RWPE2 (cell line): ENCODE data around the gene RBSN.
A peak's percentile ranks its signal among the peaks of the same experiment; 100 is the strongest.

ENCODE experiments used
- ATAC-seq: fragments of 200-7000 bp; cut with Tn5 transposase; 3 replicates; pipeline ENCODE4 v1.9.1; 2021; ENCODE audit warnings: low read depth
- DNase-seq: peaks from one replicate; pipeline ENCODE4 v3.0.0-alpha.2; 2020; ENCODE audit warnings: low spot score
- H3K27ac ChIP-seq: fragments of 450-650 bp; 2 replicates; pipeline ENCODE4 v1.5.1; 2017; ENCODE audit warnings: mild to moderate bottlenecking; ENCODE audit not compliant: poor library complexity, severe bottlenecking
- H3K27me3 ChIP-seq: fragments of 250-450 bp; sonication (Bioruptor Pico); 2 replicates; pipeline ENCODE4 v1.5.1; 2021; ENCODE audit warnings: mild to moderate bottlenecking, moderate library complexity; ENCODE audit not compliant: insufficient read depth, poor library complexity, severe bottlenecking
- H3K36me3 ChIP-seq: fragments of 250-450 bp; sonication (Bioruptor Pico); 2 replicates; pipeline ENCODE4 v1.5.1; 2020; ENCODE audit warnings: low read depth, mild to moderate bottlenecking, moderate library complexity
- H3K4me1 ChIP-seq: fragments of 250-450 bp; sonication (Bioruptor Pico); 2 replicates; pipeline ENCODE4 v1.5.1; 2021; ENCODE audit warnings: mild to moderate bottlenecking, moderate library complexity; ENCODE audit not compliant: insufficient read depth, poor library complexity, severe bottlenecking
- H3K4me3 ChIP-seq: fragments of 250-450 bp; sonication (Bioruptor Pico); 2 replicates; pipeline ENCODE4 v1.5.1; 2021; ENCODE audit warnings: mild to moderate bottlenecking, moderate library complexity; ENCODE audit not compliant: severe bottlenecking
- H3K9me3 ChIP-seq: fragments of 250-450 bp; sonication (Bioruptor Pico); 2 replicates; pipeline ENCODE4 v1.5.1; 2021; ENCODE audit warnings: mild to moderate bottlenecking, moderate library complexity; ENCODE audit not compliant: severe bottlenecking
- CTCF ChIP-seq: fragments of 450-650 bp; IDR thresholded peaks from one replicate; pipeline ENCODE4 v1.5.1; 2017; ENCODE audit warnings: mild to moderate bottlenecking, moderate library complexity; ENCODE audit not compliant: poor library complexity, severe bottlenecking

Gene RBSN

GRCh38 chr3:15110206-15110605, 11.3 kb upstream of the RBSN start:
- ATAC-seq: no peak
- H3K36me3 ChIP-seq: no peaks in the 10 kb centered on the region

GRCh38 chr3:15108869-15109268, 9.9 kb upstream of the RBSN start:
- Histone ChIP-seq H3K4me3 (no peak overlapping the region), H3K4me1 (no peaks in the 10 kb centered on the region), H3K27ac (no peak overlapping the region), H3K27me3 (no peaks in the 10 kb centered on the region), H3K36me3 (no peaks in the 10 kb centered on the region), H3K9me3 (no peaks in the 10 kb centered on the region)
- TF ChIP-seq CTCF: no peak
- no peak for DNase-seq
- ATAC-seq: no peak

More at GRCh38 chr3:15110206-15110605, 11.3 kb upstream of the RBSN start:
- Histone ChIP-seq H3K27me3 (no peaks in the 10 kb centered on the region), H3K27ac (no peak overlapping the region), H3K4me1 (no peaks in the 10 kb centered on the region), H3K4me3 (no peak overlapping the region), H3K9me3 (no peaks in the 10 kb centered on the region)
- DNase-seq: no peak
- no peak for TF ChIP-seq CTCF

- Histone ChIP-seq H3K4me3 (no peak overlapping the region), H3K27ac (no peak overlapping the region), H3K36me3 (no peaks in the 10 kb centered on the region), H3K9me3 (no peaks in the 10 kb centered on the region), H3K4me1 (no peaks in the 10 kb centered on the region), H3K27me3 (no peaks in the 10 kb centered on the region)
- ATAC-seq (peak; percentile 89), DNase-seq (no peak)
- TF ChIP-seq CTCF: peak; percentile 81
Observed at GRCh38 chr3:15108082-15108545, 9.2 kb upstream of the RBSN start.

- H3K9me3 ChIP-seq: no peaks in the 10 kb centered on the region
- no peak overlapping the region for H3K27ac ChIP-seq
- H3K27me3 ChIP-seq: no peaks in the 10 kb centered on the region
- H3K36me3 ChIP-seq: no peaks in the 10 kb centered on the region
- no peak overlapping the region for H3K4me3 ChIP-seq
- DNase-seq (no peak), ATAC-seq (no peak)
- TF ChIP-seq CTCF: no peak
- no peaks in the 10 kb centered on the region for H3K4me1 ChIP-seq
Observed at GRCh38 chr3:15107075-15107947, 8.4 kb upstream of the RBSN start.

DNA sequence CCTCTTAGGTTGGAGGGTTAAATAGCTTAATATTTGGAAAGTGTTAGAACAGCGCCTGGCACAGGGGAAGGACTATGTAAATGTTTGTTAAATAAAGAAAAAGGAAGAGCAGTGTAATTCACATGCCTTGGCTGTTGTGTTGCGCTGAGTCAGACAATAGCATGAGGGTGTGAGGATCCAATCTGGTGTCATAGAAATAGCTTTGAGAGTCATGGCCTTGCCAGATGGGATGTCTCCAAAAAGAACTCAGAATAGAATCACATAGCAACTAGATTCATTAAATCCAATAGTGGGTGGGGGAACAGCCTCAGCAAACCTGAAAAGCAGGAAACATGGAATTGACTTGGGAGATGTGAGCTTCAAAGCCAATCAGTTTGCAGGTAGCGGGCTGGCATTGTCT, 3.9 kb upstream of the RBSN start:
- peaks cover 6% of the 10 kb centered on the region for H3K4me1 ChIP-seq
- H3K27ac ChIP-seq: no peak overlapping the region
- ATAC-seq (no peak), DNase-seq (no peak)
- no peaks in the 10 kb centered on the region for H3K27me3 ChIP-seq
- no peaks in the 10 kb centered on the region for H3K9me3 ChIP-seq
- no peaks in the 10 kb centered on the region for H3K36me3 ChIP-seq
- H3K4me3 ChIP-seq: no peak overlapping the region
- no peak for TF ChIP-seq CTCF
